GM23338 (cell line): ENCODE measurements around the gene SH3GL3. TPM values are rescaled to one million over a fixed set of nuclear protein-coding genes. Genes with fewer than 3 reads are reported as not detected.

Experiments used
- ATAC-seq: fragments of 200-7000 bp; cut with Tn5 transposase; 3 replicates; pipeline ENCODE4 v1.9.1; 2020
- DNase-seq: peaks from one replicate; pipeline ENCODE4 v3.0.0-alpha.2; 2015; ENCODE audit warnings: low spot score
- H2AFZ ChIP-seq: fragments of 200-600 bp; sonication (generic); 2 replicates; pipeline ENCODE4 v1.8.0; 2016; ENCODE audit warnings: antibody characterized with exemption, mild to moderate bottlenecking, moderate library complexity
- H3F3A ChIP-seq: fragments of 200-600 bp; sonication (generic); replicated peaks from 2 replicates; pipeline ENCODE4 v1.8.0; 2017; ENCODE audit warnings: antibody characterized with exemption, mixed run types, low read depth
- H3K27ac ChIP-seq: fragments of 200-600 bp; sonication (generic); 2 replicates; pipeline ENCODE4 v1.6.1; 2016; ENCODE audit warnings: low read depth
- H3K27me3 ChIP-seq: fragments of 200-600 bp; sonication (generic); 2 replicates; pipeline ENCODE4 v1.8.0; 2016; ENCODE audit warnings: mild to moderate bottlenecking, mixed run types, moderate library complexity; ENCODE audit not compliant: insufficient read depth
- H3K36me3 ChIP-seq: fragments of 200-600 bp; sonication (generic); 2 replicates; pipeline ENCODE4 v1.8.0; 2016; ENCODE audit warnings: mild to moderate bottlenecking; ENCODE audit not compliant: insufficient read depth
- H3K4me1 ChIP-seq: fragments of 200-600 bp; sonication (generic); 2 replicates; pipeline ENCODE4 v1.8.0; 2016; ENCODE audit warnings: mild to moderate bottlenecking, moderate library complexity; ENCODE audit not compliant: insufficient read depth
- H3K4me2 ChIP-seq: fragments of 200-600 bp; sonication (generic); 2 replicates; pipeline ENCODE4 v1.7.1; 2017; ENCODE audit warnings: mixed run types
- H3K4me3 ChIP-seq: fragments of 200-600 bp; sonication (generic); 2 replicates; pipeline ENCODE4 v1.6.1; 2016; ENCODE audit warnings: mixed run types
- H3K79me2 ChIP-seq: fragments of 200-600 bp; sonication (generic); replicated peaks from 2 replicates; pipeline ENCODE4 v1.8.0; 2017; ENCODE audit warnings: mild to moderate bottlenecking; ENCODE audit not compliant: insufficient read depth
- H3K9me2 ChIP-seq: fragments of 200-600 bp; sonication (generic); 2 replicates; pipeline ENCODE4 v1.8.0; 2017; ENCODE audit not compliant: insufficient read depth
- H4K20me1 ChIP-seq: fragments of 200-600 bp; sonication (generic); replicated peaks from 2 replicates; pipeline ENCODE4 v1.8.0; 2017; ENCODE audit warnings: mild to moderate bottlenecking; ENCODE audit not compliant: insufficient read depth
- H3K27ac Mint-ChIP-seq: 2 replicates; pipeline ENCODE4 v1.8.0; 2020; ENCODE audit warnings: inconsistent platforms, mild to moderate bottlenecking, moderate library complexity, mixed read lengths
- H3K27me3 Mint-ChIP-seq: 3 replicates; pipeline ENCODE4 v1.8.0; 2022; ENCODE audit warnings: low read depth, mild to moderate bottlenecking, moderate library complexity, mixed read lengths, inconsistent platforms; ENCODE audit not compliant: insufficient read depth, poor library complexity
- H3K36me3 Mint-ChIP-seq: 3 replicates; pipeline ENCODE4 v1.8.0; 2021; ENCODE audit warnings: low read depth, mild to moderate bottlenecking, inconsistent platforms, moderate library complexity, mixed read lengths
- H3K4me1 Mint-ChIP-seq: 3 replicates; pipeline ENCODE4 v1.8.0; 2020; ENCODE audit warnings: mild to moderate bottlenecking, inconsistent platforms, mixed read lengths
- H3K4me3 Mint-ChIP-seq: 3 replicates; pipeline ENCODE4 v1.8.0; 2021; ENCODE audit warnings: moderate library complexity, mild to moderate bottlenecking, inconsistent platforms, mixed read lengths
- H3K9me3 Mint-ChIP-seq: 3 replicates; pipeline ENCODE4 v1.8.0; 2020; ENCODE audit warnings: moderate library complexity, mild to moderate bottlenecking, inconsistent platforms, mixed read lengths
- CTCF ChIP-seq, 2 experiments: fragments of 200-600 bp in 1 of 2; sonication (generic) in 1 of 2; conservative IDR thresholded peaks; 2 replicates each; pipeline versions ENCODE4 v1.5.1 to v1.6.1; 2016 to 2017; ENCODE audit warnings: antibody characterized with exemption in 2 of 2, low read depth in 2 of 2, mild to moderate bottlenecking in 2 of 2, moderate library complexity in 1 of 2
- EZH2 ChIP-seq: fragments of 200-600 bp; sonication (generic); IDR thresholded peaks from one replicate; pipeline ENCODE4 v1.8.0; 2017; ENCODE audit warnings: antibody characterized with exemption, mild to moderate bottlenecking, low read depth; ENCODE audit not compliant: unreplicated experiment
- EZH2phosphoT487 ChIP-seq: fragments of 200-600 bp; sonication (generic); IDR thresholded peaks from one replicate; pipeline ENCODE4 v1.8.1; 2018; ENCODE audit warnings: antibody characterized with exemption; ENCODE audit not compliant: unreplicated experiment
- JUNB ChIP-seq: IDR thresholded peaks from one replicate; pipeline ENCODE4 v1.6.1; 2016; ENCODE audit warnings: antibody characterized with exemption; ENCODE audit not compliant: unreplicated experiment
- POLR2AphosphoS5 ChIP-seq: IDR thresholded peaks from 2 replicates; pipeline ENCODE4 v1.6.1; 2016; ENCODE audit warnings: antibody characterized with exemption, low read depth
- STAT1 ChIP-seq: IDR thresholded peaks from one replicate; pipeline ENCODE4 v1.6.1; 2016; ENCODE audit warnings: antibody characterized with exemption; ENCODE audit not compliant: unreplicated experiment
- ZNF114 ChIP-seq: fragments of 250-450 bp; sonication (Bioruptor Pico); IDR thresholded peaks from 2 replicates; pipeline ENCODE4 v1.5.0; 2020; ENCODE audit warnings: mild to moderate bottlenecking, moderate library complexity
- polyA plus RNA-seq: library from polyadenylated mRNA; unstranded; fragments of >200 nt; fragmentation: Nextera tagmentation; extraction: Ambion mirVana; gene quantifications from 2 replicates; pipeline ENCODE4 v1.2.1, GENCODE V29; 2016
- total RNA-seq: library from RNA; depleted of rRNA; stranded (reverse); fragments of >200 nt; shearing (Covaris generic); gene quantifications from 2 replicates; pipeline ENCODE4 v1.2.3, GENCODE V29; 2014
- TF ChIP-seq, protein P1 (sequence below): IDR thresholded peaks from 2 replicates; pipeline ENCODE4 v1.6.1; 2016; ENCODE audit warnings: antibody characterized with exemption
- TF ChIP-seq, protein P2 (sequence below): fragments of 250-450 bp; sonication (Bioruptor Pico); IDR thresholded peaks from 2 replicates; pipeline ENCODE4 v1.5.0; 2020; ENCODE audit warnings: mild to moderate bottlenecking, moderate library complexity

SH3GL3 gene
- total and polyA plus RNA-seq, 2 experiments from 2014 or later: 15.9 to 21.1 TPM

DNA sequence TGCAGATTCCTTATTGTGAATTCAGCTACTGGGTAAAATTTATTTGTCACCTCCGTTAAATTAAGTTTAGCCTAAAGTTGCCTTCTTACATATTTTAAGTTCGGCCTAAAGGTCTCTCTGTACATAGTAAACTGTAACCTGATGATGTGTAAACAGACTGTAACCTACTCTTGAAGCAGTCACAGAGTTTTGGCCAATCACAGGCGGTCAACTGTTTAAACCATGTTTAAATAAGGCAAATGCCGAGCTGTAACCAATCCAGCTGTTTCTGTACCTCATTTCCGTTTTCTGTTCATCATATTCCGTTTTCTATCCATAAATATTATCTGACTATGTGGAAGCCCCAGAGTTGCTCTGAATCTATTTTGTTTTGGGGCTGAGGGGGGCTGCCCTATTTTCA lies 204.4 kb downstream of the SH3GL3 start:
- H4K20me1 ChIP-seq: no peaks in the 10 kb centered on the region
- Mint-ChIP-seq H3K36me3 (no peaks in the 10 kb centered on the region; the same call in 2 of the 3 replicates), H3K27me3 (peaks cover 35% of the 10 kb centered on the region), H3K4me3 (no peak overlapping the region), H3K27ac (no peak overlapping the region), H3K9me3 (no peaks in the 10 kb centered on the region), H3K4me1 (peaks cover 19% of the 10 kb centered on the region)
- no peak overlapping the region for H2AFZ ChIP-seq
- no peak overlapping the region for H3K4me2 ChIP-seq
- no peak overlapping the region for H3K27ac ChIP-seq
- DNase-seq (no peak), ATAC-seq (no peak)
- H3K36me3 ChIP-seq: no peaks in the 10 kb centered on the region; the same call in 1 of the 2 replicates
- H3K9me2 ChIP-seq: 0 out of 2 replicates have a peak, but pooled peaks cover 7% of the 10 kb centered on the region
- no peak overlapping the region for H3K4me3 ChIP-seq
- H3F3A ChIP-seq: 0 out of 2 replicates have a peak, but pooled peaks cover 4% of the 10 kb centered on the region
- H3K4me1 ChIP-seq: peaks cover 4% of the 10 kb centered on the region; the same call in 1 of the 2 replicates
- H3K79me2 ChIP-seq: no peaks in the 10 kb centered on the region
- TF ChIP-seq ZNF114 (CRISPR knock-in tag) (no peak), STAT1 (no peak)
- peaks cover 48% of the 10 kb centered on the region for H3K27me3 ChIP-seq

DNA sequence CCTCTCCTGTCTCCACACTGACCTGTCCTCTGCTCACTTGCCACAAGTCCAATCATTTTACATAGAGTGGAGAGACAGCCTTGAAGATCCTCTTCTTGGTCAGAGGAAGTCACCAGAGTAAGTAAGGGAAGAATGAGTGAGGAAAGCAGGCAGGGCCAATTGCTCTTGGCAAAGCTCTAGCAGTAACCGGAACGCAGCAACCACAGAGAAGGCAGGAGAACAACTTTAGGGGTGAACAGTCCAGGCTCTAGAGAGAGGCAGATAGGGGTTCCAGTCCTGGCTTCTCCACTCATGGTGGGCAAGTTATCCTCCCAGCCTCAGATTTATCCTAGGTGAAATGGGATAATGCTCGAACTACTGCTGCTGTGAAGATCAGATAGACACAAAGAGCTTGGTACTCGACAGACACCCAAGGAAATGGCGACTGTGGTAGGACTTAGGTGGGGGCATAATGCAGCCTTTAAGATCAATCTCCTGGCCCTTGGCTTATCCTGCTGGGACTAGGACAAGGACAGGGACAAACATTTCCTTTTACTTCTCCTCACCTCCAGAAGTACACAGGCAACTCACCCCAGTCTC lies 205.6 kb downstream of the SH3GL3 start:
- H3K36me3 Mint-ChIP-seq: no peaks in the 10 kb centered on the region; the same call in 2 of the 3 replicates
- no peaks in the 10 kb centered on the region for H3K9me3 Mint-ChIP-seq
- Histone ChIP-seq H3F3A (0 out of 2 replicates have a peak, but pooled peaks cover 4% of the 10 kb centered on the region), H3K36me3 (no peaks in the 10 kb centered on the region; the same call in 1 of the 2 replicates), H2AFZ (peak overlapping the region; percentile 94), H3K4me3 (peak overlapping the region; percentile 70), H3K27ac (no peak overlapping the region), H3K4me1 (peaks cover 4% of the 10 kb centered on the region; the same call in 1 of the 2 replicates), H3K27me3 (peaks cover 48% of the 10 kb centered on the region), H3K4me2 (peak overlapping the region; percentile 82), H3K79me2 (no peaks in the 10 kb centered on the region), H3K9me2 (0 out of 2 replicates have a peak, but pooled peaks cover 7% of the 10 kb centered on the region), H4K20me1 (no peaks in the 10 kb centered on the region)
- peaks cover 37% of the 10 kb centered on the region for H3K27me3 Mint-ChIP-seq
- peaks cover 19% of the 10 kb centered on the region for H3K4me1 Mint-ChIP-seq
- no peak for ATAC-seq
- peak overlapping the region; percentile 59 for H3K4me3 Mint-ChIP-seq
- no peak overlapping the region for H3K27ac Mint-ChIP-seq
- no peak for DNase-seq
- no peak for TF ChIP-seq CTCF (conservative IDR thresholded peaks at IDR 0.05; ENCODE audit: low read depth in 2 of 2)
- no peak for TF ChIP-seq EZH2
- TF ChIP-seq JUNB: no peak
- TF ChIP-seq POLR2AphosphoS5: no peak
- TF ChIP-seq, protein P1, sequence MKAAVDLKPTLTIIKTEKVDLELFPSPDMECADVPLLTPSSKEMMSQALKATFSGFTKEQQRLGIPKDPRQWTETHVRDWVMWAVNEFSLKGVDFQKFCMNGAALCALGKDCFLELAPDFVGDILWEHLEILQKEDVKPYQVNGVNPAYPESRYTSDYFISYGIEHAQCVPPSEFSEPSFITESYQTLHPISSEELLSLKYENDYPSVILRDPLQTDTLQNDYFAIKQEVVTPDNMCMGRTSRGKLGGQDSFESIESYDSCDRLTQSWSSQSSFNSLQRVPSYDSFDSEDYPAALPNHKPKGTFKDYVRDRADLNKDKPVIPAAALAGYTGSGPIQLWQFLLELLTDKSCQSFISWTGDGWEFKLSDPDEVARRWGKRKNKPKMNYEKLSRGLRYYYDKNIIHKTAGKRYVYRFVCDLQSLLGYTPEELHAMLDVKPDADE: no peak
- no peak for TF ChIP-seq ZNF114 (CRISPR knock-in tag)
- TF ChIP-seq, protein P2, sequence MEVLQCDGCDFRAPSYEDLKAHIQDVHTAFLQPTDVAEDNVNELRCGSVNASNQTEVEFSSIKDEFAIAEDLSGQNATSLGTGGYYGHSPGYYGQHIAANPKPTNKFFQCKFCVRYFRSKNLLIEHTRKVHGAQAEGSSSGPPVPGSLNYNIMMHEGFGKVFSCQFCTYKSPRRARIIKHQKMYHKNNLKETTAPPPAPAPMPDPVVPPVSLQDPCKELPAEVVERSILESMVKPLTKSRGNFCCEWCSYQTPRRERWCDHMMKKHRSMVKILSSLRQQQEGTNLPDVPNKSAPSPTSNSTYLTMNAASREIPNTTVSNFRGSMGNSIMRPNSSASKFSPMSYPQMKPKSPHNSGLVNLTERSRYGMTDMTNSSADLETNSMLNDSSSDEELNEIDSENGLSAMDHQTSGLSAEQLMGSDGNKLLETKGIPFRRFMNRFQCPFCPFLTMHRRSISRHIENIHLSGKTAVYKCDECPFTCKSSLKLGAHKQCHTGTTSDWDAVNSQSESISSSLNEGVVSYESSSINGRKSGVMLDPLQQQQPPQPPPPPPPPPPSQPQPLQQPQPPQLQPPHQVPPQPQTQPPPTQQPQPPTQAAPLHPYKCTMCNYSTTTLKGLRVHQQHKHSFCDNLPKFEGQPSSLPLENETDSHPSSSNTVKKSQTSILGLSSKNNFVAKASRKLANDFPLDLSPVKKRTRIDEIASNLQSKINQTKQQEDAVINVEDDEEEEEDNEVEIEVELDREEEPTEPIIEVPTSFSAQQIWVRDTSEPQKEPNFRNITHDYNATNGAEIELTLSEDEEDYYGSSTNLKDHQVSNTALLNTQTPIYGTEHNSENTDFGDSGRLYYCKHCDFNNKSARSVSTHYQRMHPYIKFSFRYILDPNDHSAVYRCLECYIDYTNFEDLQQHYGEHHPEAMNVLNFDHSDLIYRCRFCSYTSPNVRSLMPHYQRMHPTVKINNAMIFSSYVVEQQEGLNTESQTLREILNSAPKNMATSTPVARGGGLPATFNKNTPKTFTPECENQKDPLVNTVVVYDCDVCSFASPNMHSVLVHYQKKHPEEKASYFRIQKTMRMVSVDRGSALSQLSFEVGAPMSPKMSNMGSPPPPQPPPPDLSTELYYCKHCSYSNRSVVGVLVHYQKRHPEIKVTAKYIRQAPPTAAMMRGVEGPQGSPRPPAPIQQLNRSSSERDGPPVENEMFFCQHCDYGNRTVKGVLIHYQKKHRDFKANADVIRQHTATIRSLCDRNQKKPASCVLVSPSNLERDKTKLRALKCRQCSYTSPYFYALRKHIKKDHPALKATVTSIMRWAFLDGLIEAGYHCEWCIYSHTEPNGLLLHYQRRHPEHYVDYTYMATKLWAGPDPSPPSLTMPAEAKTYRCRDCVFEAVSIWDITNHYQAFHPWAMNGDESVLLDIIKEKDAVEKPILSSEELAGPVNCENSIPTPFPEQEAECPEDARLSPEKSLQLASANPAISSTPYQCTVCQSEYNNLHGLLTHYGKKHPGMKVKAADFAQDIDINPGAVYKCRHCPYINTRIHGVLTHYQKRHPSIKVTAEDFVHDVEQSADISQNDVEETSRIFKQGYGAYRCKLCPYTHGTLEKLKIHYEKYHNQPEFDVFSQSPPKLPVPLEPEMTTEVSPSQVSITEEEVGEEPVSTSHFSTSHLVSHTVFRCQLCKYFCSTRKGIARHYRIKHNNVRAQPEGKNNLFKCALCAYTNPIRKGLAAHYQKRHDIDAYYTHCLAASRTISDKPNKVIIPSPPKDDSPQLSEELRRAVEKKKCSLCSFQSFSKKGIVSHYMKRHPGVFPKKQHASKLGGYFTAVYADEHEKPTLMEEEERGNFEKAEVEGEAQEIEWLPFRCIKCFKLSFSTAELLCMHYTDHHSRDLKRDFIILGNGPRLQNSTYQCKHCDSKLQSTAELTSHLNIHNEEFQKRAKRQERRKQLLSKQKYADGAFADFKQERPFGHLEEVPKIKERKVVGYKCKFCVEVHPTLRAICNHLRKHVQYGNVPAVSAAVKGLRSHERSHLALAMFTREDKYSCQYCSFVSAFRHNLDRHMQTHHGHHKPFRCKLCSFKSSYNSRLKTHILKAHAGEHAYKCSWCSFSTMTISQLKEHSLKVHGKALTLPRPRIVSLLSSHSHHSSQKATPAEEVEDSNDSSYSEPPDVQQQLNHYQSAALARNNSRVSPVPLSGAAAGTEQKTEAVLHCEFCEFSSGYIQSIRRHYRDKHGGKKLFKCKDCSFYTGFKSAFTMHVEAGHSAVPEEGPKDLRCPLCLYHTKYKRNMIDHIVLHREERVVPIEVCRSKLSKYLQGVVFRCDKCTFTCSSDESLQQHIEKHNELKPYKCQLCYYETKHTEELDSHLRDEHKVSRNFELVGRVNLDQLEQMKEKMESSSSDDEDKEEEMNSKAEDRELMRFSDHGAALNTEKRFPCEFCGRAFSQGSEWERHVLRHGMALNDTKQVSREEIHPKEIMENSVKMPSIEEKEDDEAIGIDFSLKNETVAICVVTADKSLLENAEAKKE (CRISPR knock-in tag): no peak
- TF ChIP-seq EZH2phosphoT487: no peak
